Ovary (tissue), 3 donors: Measurements from ENCODE around the gene NELL2.

Source experiments
- CTCF ChIP-seq, 3 donors: fragments of 450-650 bp in 2 of 3; fragments of 200-600 bp in 1 of 3; IDR thresholded peaks; one replicate each; pipeline versions ENCODE4 v1.5.1 to v1.8.0; 2016 to 2022; ENCODE audit warnings: antibody characterized with exemption in 3 of 3, mild to moderate bottlenecking in 1 of 3
- EP300 ChIP-seq: sonication (generic); formaldehyde crosslinking; IDR thresholded peaks from one replicate; pipeline ENCODE4 v1.6.1; 2017; ENCODE audit warnings: antibody characterized with exemption
- POLR2A ChIP-seq: fragments of 450-650 bp; IDR thresholded peaks from one replicate; pipeline ENCODE4 v1.6.1; 2017; ENCODE audit warnings: antibody characterized with exemption, mild to moderate bottlenecking, moderate library complexity
- donor health status: DM: no; HTN: no; CAD: no.

GRCh38 chr12:44842669-44843068 lies 33.4 kb downstream of the NELL2 start:
- TF ChIP-seq CTCF (IDR thresholded peaks at IDR 0.05), result no peak
- TF ChIP-seq POLR2A, result no peak
- no peak for TF ChIP-seq EP300
